ENCODE measurements around the gene LARP1. TPM values are rescaled to one million over a fixed set of nuclear protein-coding genes. Genes with fewer than 3 reads are reported as not detected.

The LARP1 gene
- total RNA-seq, 1 experiment from 2014 or later: 105 TPM

- H3K4me1 ChIP-seq (ENCODE audit: low read length): peaks cover 9% of the 10 kb centered on the region
- no peak overlapping the region for H2AFZ ChIP-seq (ENCODE audit: low read length)
- no peaks in the 10 kb centered on the region for H4K20me1 ChIP-seq (ENCODE audit: insufficient read depth, low read depth, low read length)
- H3K79me2 ChIP-seq (ENCODE audit: low read length): no peaks in the 10 kb centered on the region
- H3K9me2 ChIP-seq (replicated peaks; ENCODE audit: insufficient read depth, low read length): no peaks in the 10 kb centered on the region
- no peak for DNase-seq
- H3K36me3 ChIP-seq (ENCODE audit: insufficient read depth, low read length): no peaks in the 10 kb centered on the region
- no peaks in the 10 kb centered on the region for H3K27me3 ChIP-seq (ENCODE audit: low read length)
- H3K27ac ChIP-seq (ENCODE audit: low read length): no peak overlapping the region
- H3K4me3 ChIP-seq (ENCODE audit: low read length): no peak overlapping the region
- H3K9ac ChIP-seq (ENCODE audit: low read length): no peak overlapping the region
- no peaks in the 10 kb centered on the region for H3K9me3 ChIP-seq (ENCODE audit: low read length)
- no peak overlapping the region for H3K4me2 ChIP-seq (ENCODE audit: low read depth, low read length, poor library complexity, severe bottlenecking)
Measured at GRCh38 chr5:154713615-154714125, 41.5 kb upstream of the LARP1 start.

GRCh38 chr5:154714266-154714986, 40.8 kb upstream of the LARP1 start:
- H4K20me1 ChIP-seq (ENCODE audit: insufficient read depth, low read depth, low read length): no peaks in the 10 kb centered on the region
- no peaks in the 10 kb centered on the region for H3K9me3 ChIP-seq (ENCODE audit: low read length)
- no peaks in the 10 kb centered on the region for H3K36me3 ChIP-seq (ENCODE audit: insufficient read depth, low read length)
- no peak overlapping the region for H3K4me2 ChIP-seq (ENCODE audit: low read depth, low read length, poor library complexity, severe bottlenecking)
- H3K9ac ChIP-seq (ENCODE audit: low read length): no peak overlapping the region
- no peak overlapping the region for H3K27ac ChIP-seq (ENCODE audit: low read length)
- H2AFZ ChIP-seq (ENCODE audit: low read length): no peak overlapping the region
- no peak overlapping the region for H3K4me3 ChIP-seq (ENCODE audit: low read length)
- H3K27me3 ChIP-seq (ENCODE audit: low read length): no peaks in the 10 kb centered on the region
- no peaks in the 10 kb centered on the region for H3K79me2 ChIP-seq (ENCODE audit: low read length)
- H3K4me1 ChIP-seq (ENCODE audit: low read length): peaks cover 9% of the 10 kb centered on the region
- H3K9me2 ChIP-seq (replicated peaks; ENCODE audit: insufficient read depth, low read length): no peaks in the 10 kb centered on the region
- no peak for DNase-seq

GRCh38 chr5:154721481-154722058, 33.6 kb upstream of the LARP1 start:
- Histone ChIP-seq H3K4me1 (ENCODE audit: low read length) (peaks cover 31% of the 10 kb centered on the region), H2AFZ (ENCODE audit: low read length) (no peak overlapping the region; the same call in 1 of the 2 replicates), H3K9me3 (ENCODE audit: low read length) (no peaks in the 10 kb centered on the region)

GRCh38 chr5:154722097-154722496, 33.1 kb upstream of the LARP1 start:
- Histone ChIP-seq H3K9me3 (ENCODE audit: low read length) (no peaks in the 10 kb centered on the region), H3K4me3 (ENCODE audit: low read length) (no peak overlapping the region), H3K9me2 (replicated peaks; ENCODE audit: insufficient read depth, low read length) (no peaks in the 10 kb centered on the region), H3K27me3 (ENCODE audit: low read length) (no peaks in the 10 kb centered on the region), H2AFZ (ENCODE audit: low read length) (no peak overlapping the region), H3K4me1 (ENCODE audit: low read length) (peaks cover 30% of the 10 kb centered on the region), H3K36me3 (ENCODE audit: insufficient read depth, low read length) (no peaks in the 10 kb centered on the region), H3K79me2 (ENCODE audit: low read length) (no peaks in the 10 kb centered on the region), H4K20me1 (ENCODE audit: insufficient read depth, low read depth, low read length) (no peaks in the 10 kb centered on the region), H3K9ac (ENCODE audit: low read length) (peak overlapping the region; percentile 12; the same call in 1 of the 2 replicates), H3K4me2 (ENCODE audit: low read depth, low read length, poor library complexity, severe bottlenecking) (peak overlapping the region; percentile 62), H3K27ac (ENCODE audit: low read length) (0 out of 2 replicates have a peak overlapping the region, but pooled peaks have one; percentile 41)
- no peak for DNase-seq

More at GRCh38 chr5:154721481-154722058, 33.6 kb upstream of the LARP1 start:
- DNase-seq: no peak
- H3K4me3 ChIP-seq (ENCODE audit: low read length): peak overlapping the region; percentile 54; the same call in 1 of the 2 replicates
- peak overlapping the region; percentile 41; the same call in 1 of the 2 replicates for H3K27ac ChIP-seq (ENCODE audit: low read length)
- H3K79me2 ChIP-seq (ENCODE audit: low read length): no peaks in the 10 kb centered on the region
- H3K27me3 ChIP-seq (ENCODE audit: low read length): no peaks in the 10 kb centered on the region
- no peaks in the 10 kb centered on the region for H3K9me2 ChIP-seq (replicated peaks; ENCODE audit: insufficient read depth, low read length)
- H3K36me3 ChIP-seq (ENCODE audit: insufficient read depth, low read length): no peaks in the 10 kb centered on the region
- no peaks in the 10 kb centered on the region for H4K20me1 ChIP-seq (ENCODE audit: insufficient read depth, low read depth, low read length)
- peak overlapping the region; percentile 12; the same call in 1 of the 2 replicates for H3K9ac ChIP-seq (ENCODE audit: low read length)
- H3K4me2 ChIP-seq (ENCODE audit: low read depth, low read length, poor library complexity, severe bottlenecking): peak overlapping the region; percentile 62

GRCh38 chr5:154722936-154723335, 32.2 kb upstream of the LARP1 start:
- Histone ChIP-seq H3K27me3 (ENCODE audit: low read length) (no peaks in the 10 kb centered on the region), H2AFZ (ENCODE audit: low read length) (no peak overlapping the region), H3K9me2 (replicated peaks; ENCODE audit: insufficient read depth, low read length) (no peaks in the 10 kb centered on the region), H3K9ac (ENCODE audit: low read length) (no peak overlapping the region), H3K9me3 (ENCODE audit: low read length) (no peaks in the 10 kb centered on the region), H3K27ac (ENCODE audit: low read length) (no peak overlapping the region), H3K79me2 (ENCODE audit: low read length) (no peaks in the 10 kb centered on the region), H3K36me3 (ENCODE audit: insufficient read depth, low read length) (no peaks in the 10 kb centered on the region), H3K4me3 (ENCODE audit: low read length) (no peak overlapping the region), H3K4me1 (ENCODE audit: low read length) (peaks cover 23% of the 10 kb centered on the region), H4K20me1 (ENCODE audit: insufficient read depth, low read depth, low read length) (no peaks in the 10 kb centered on the region), H3K4me2 (ENCODE audit: low read depth, low read length, poor library complexity, severe bottlenecking) (no peak overlapping the region)
- DNase-seq: no peak

GRCh38 chr5:154723740-154724505, 31.3 kb upstream of the LARP1 start:
- no peak overlapping the region for H3K27ac ChIP-seq (ENCODE audit: low read length)
- H4K20me1 ChIP-seq (ENCODE audit: insufficient read depth, low read depth, low read length): no peaks in the 10 kb centered on the region
- no peak overlapping the region for H2AFZ ChIP-seq (ENCODE audit: low read length)
- H3K4me2 ChIP-seq (ENCODE audit: low read depth, low read length, poor library complexity, severe bottlenecking): no peak overlapping the region
- no peaks in the 10 kb centered on the region for H3K27me3 ChIP-seq (ENCODE audit: low read length)
- no peaks in the 10 kb centered on the region for H3K9me2 ChIP-seq (replicated peaks; ENCODE audit: insufficient read depth, low read length)
- no peaks in the 10 kb centered on the region for H3K9me3 ChIP-seq (ENCODE audit: low read length)
- H3K79me2 ChIP-seq (ENCODE audit: low read length): no peaks in the 10 kb centered on the region
- H3K4me1 ChIP-seq (ENCODE audit: low read length): peaks cover 23% of the 10 kb centered on the region
- H3K9ac ChIP-seq (ENCODE audit: low read length): no peak overlapping the region
- no peak for DNase-seq
- no peaks in the 10 kb centered on the region for H3K36me3 ChIP-seq (ENCODE audit: insufficient read depth, low read length)
- H3K4me3 ChIP-seq (ENCODE audit: low read length): no peak overlapping the region

GRCh38 chr5:154727361-154727760, 27.8 kb upstream of the LARP1 start:
- H3K9me3 ChIP-seq (ENCODE audit: low read length): no peaks in the 10 kb centered on the region
- H4K20me1 ChIP-seq (ENCODE audit: insufficient read depth, low read depth, low read length): no peaks in the 10 kb centered on the region
- no peaks in the 10 kb centered on the region for H3K79me2 ChIP-seq (ENCODE audit: low read length)
- no peaks in the 10 kb centered on the region for H3K27me3 ChIP-seq (ENCODE audit: low read length)
- no peak for DNase-seq
- no peaks in the 10 kb centered on the region for H3K9me2 ChIP-seq (replicated peaks; ENCODE audit: insufficient read depth, low read length)
- no peak overlapping the region for H3K4me3 ChIP-seq (ENCODE audit: low read length)
- H3K27ac ChIP-seq (ENCODE audit: low read length): no peak overlapping the region
- H2AFZ ChIP-seq (ENCODE audit: low read length): no peak overlapping the region
- H3K4me2 ChIP-seq (ENCODE audit: low read depth, low read length, poor library complexity, severe bottlenecking): no peak overlapping the region
- H3K4me1 ChIP-seq (ENCODE audit: low read length): peaks cover under 1% of the 10 kb centered on the region; the same call in 1 of the 2 replicates
- no peak overlapping the region for H3K9ac ChIP-seq (ENCODE audit: low read length)
- no peaks in the 10 kb centered on the region for H3K36me3 ChIP-seq (ENCODE audit: insufficient read depth, low read length)

All from Karpas-422 (cell line).